HL-60 (cell line): ENCODE data around the gene HOXB8.

Experiments used
- CTCF ChIP-seq: IDR thresholded peaks from one replicate; pipeline ENCODE4 v1.5.1; 2011; ENCODE audit warnings: low read length, control low read depth, inconsistent platforms; ENCODE audit not compliant: insufficient read depth
- GABPA ChIP-seq: IDR thresholded peaks from 2 replicates; pipeline ENCODE4 v1.6.1; 2012; ENCODE audit warnings: low read depth
- POLR2AphosphoS5 ChIP-seq: IDR thresholded peaks from 2 replicates; pipeline ENCODE4 v1.6.1; 2012; ENCODE audit warnings: low read depth
- REST ChIP-seq: IDR thresholded peaks from 2 replicates; pipeline ENCODE4 v1.6.1; 2012; ENCODE audit warnings: low read depth; ENCODE audit not compliant: insufficient replicate concordance

GRCh38 chr17:48584223-48584741 is 30.8 kb downstream of the HOXB8 start:
- TF ChIP-seq REST (no peak), CTCF (no peak), POLR2AphosphoS5 (no peak), GABPA (no peak)
